HCT116 (cell line): ENCODE results near the gene XIAP. TPM values are rescaled to one million over a fixed set of nuclear protein-coding genes. Genes with fewer than 3 reads are reported as not detected.

Source experiments
- ATAC-seq: fragments of 200-7000 bp; cut with Tn5 transposase; 2 replicates; pipeline ENCODE4 v1.9.1; 2020; ENCODE audit warnings: mild to moderate bottlenecking, moderate library complexity
- BruUV-seq: library from RNA; stranded (reverse); fragments of 400-500 nt; replicated peaks from 2 replicates; lab custom pipeline; 2021; lab: Mats Ljungman, UMichigan
- CTCF ChIA-PET: fragments of 300-600 bp; sonication (Branson Sonifier 250); formaldehyde crosslinking; loops from one replicate; lab custom pipeline; 2021; ENCODE audit warnings: antibody characterized with exemption; lab: Charles Lee
- POLR2A ChIA-PET: fragments of 300-600, 350-600 bp; sonication (Branson Sonifier 250); formaldehyde crosslinking; loops from one replicate; lab custom pipeline; 2021; ENCODE audit warnings: antibody characterized with exemption; lab: Charles Lee
- RAD21 ChIA-PET, 2 experiments: fragments of 300-600 bp; sonication (Branson Sonifier 250); formaldehyde crosslinking; loops; one replicate each; lab custom pipeline; 2023; ENCODE audit warnings: low total read pairs in 2 of 2; ENCODE audit not compliant: uncharacterized antibody in 2 of 2, unreplicated experiment in 2 of 2, low non-redundant PET in 1 of 2; lab: Charles Lee
- DNase-seq: peaks from one replicate; pipeline ENCODE4 v3.0.0-alpha.2; 2010; ENCODE audit warnings: low read depth, low spot score
- H2AFZ ChIP-seq: fragments of 200-600 bp; shearing (Covaris generic), sonication (generic); 2 replicates; pipeline ENCODE4 v1.6.1; 2017; ENCODE audit warnings: low read depth, mixed run types, mixed read lengths, antibody characterized with exemption, low read length; ENCODE audit not compliant: poor library complexity, severe bottlenecking
- H3K27ac ChIP-seq: 2 replicates; pipeline ENCODE4 v1.5.1; 2012; ENCODE audit warnings: low read depth, low read length
- H3K27me3 ChIP-seq: fragments of 200-600 bp; sonication (generic); 2 replicates; pipeline ENCODE4 v1.6.1; 2016; ENCODE audit warnings: mixed run types, low read length, mixed read lengths; ENCODE audit not compliant: insufficient read depth
- H3K36me3 ChIP-seq, 2 experiments: fragments of 200-500 bp in 1 of 2; fragments of 200-600 bp in 1 of 2; sonication (Bioruptor generic) in 1 of 2; sonication (generic) in 1 of 2; 2 replicates each; pipeline versions ENCODE4 v1.5.1 to v1.6.1; 2014 to 2016; ENCODE audit warnings: low read length in 2 of 2, inconsistent platforms in 1 of 2, mixed read lengths in 1 of 2, mixed run types in 1 of 2; ENCODE audit not compliant: insufficient read depth in 2 of 2, control insufficient read depth in 1 of 2
- H3K4me1 ChIP-seq, 2 experiments: fragments of 200-600 bp in 1 of 2; sonication (generic) in 1 of 2; 2 replicates each; pipeline versions ENCODE4 v1.5.1 to v1.6.1; 2012 to 2017; ENCODE audit warnings: low read length in 2 of 2, inconsistent platforms in 1 of 2, mild to moderate bottlenecking in 1 of 2, mixed read lengths in 1 of 2, mixed run types in 1 of 2, moderate library complexity in 1 of 2; ENCODE audit not compliant: insufficient read depth in 2 of 2, control insufficient read depth in 1 of 2
- H3K4me2 ChIP-seq: fragments of 200-600 bp; sonication (generic); 2 replicates; pipeline ENCODE4 v1.6.1; 2017; ENCODE audit warnings: mixed run types, low read length, mixed read lengths
- H3K4me3 ChIP-seq, 2 experiments: fragments of 200-600 bp in 1 of 2; sonication (generic) in 1 of 2; replicated peaks in 1 of 2; 2 replicates each; pipeline ENCODE4 v1.5.1; 2011 to 2016; ENCODE audit warnings: low read length in 2 of 2, control low read depth in 1 of 2, low read depth in 1 of 2, mild to moderate bottlenecking in 1 of 2, mixed read lengths in 1 of 2, mixed run types in 1 of 2
- H3K79me2 ChIP-seq: fragments of 200-600 bp; sonication (generic); 2 replicates; pipeline ENCODE4 v1.6.1; 2017; ENCODE audit warnings: mild to moderate bottlenecking, mixed run types, low read length, moderate library complexity, mixed read lengths; ENCODE audit not compliant: insufficient read depth
- H3K9ac ChIP-seq: fragments of 200-600 bp; sonication (generic); 2 replicates; pipeline ENCODE4 v1.6.1; 2016; ENCODE audit warnings: low read length, mixed read lengths
- H3K9me2 ChIP-seq: fragments of 200-600 bp; sonication (generic), shearing (Covaris generic); 2 replicates; pipeline ENCODE4 v1.6.1; 2017; ENCODE audit warnings: mixed run types, mild to moderate bottlenecking, moderate library complexity; ENCODE audit not compliant: insufficient read depth
- H3K9me3 ChIP-seq, 2 experiments: fragments of 200-500 bp in 1 of 2; fragments of 200-600 bp in 1 of 2; sonication (Bioruptor generic) in 1 of 2; sonication (generic) in 1 of 2; 2 replicates each; pipeline ENCODE4 v1.6.1; 2014 to 2017; ENCODE audit warnings: low read length in 2 of 2, mixed read lengths in 2 of 2, inconsistent platforms in 1 of 2, low read depth in 1 of 2, mild to moderate bottlenecking in 1 of 2, mixed run types in 1 of 2, moderate library complexity in 1 of 2; ENCODE audit not compliant: control insufficient read depth in 1 of 2, insufficient read depth in 1 of 2
- H4K20me1 ChIP-seq: fragments of 200-600 bp; sonication (generic), shearing (Covaris generic); 2 replicates; pipeline ENCODE4 v1.6.1; 2017; ENCODE audit warnings: mixed run types, mild to moderate bottlenecking, moderate library complexity; ENCODE audit not compliant: insufficient read depth
- JUND ChIP-seq: IDR thresholded peaks from 2 replicates; pipeline ENCODE4 v1.6.1; 2012
- POLR2A ChIP-seq: IDR thresholded peaks from 2 replicates; pipeline ENCODE4 v1.7.0; 2011; ENCODE audit warnings: borderline replicate concordance; ENCODE audit not compliant: insufficient read depth, insufficient read length; ENCODE audit errors: extremely low read depth
- POLR2AphosphoS5 ChIP-seq: IDR thresholded peaks from 2 replicates; pipeline ENCODE4 v1.6.1; 2011; ENCODE audit warnings: mild to moderate bottlenecking, low read depth, low read length, moderate library complexity
- SP1 ChIP-seq: IDR thresholded peaks from 2 replicates; pipeline ENCODE4 v1.6.1; 2012; ENCODE audit warnings: low read depth
- TCF7L2 ChIP-seq: IDR thresholded peaks from 2 replicates; pipeline ENCODE4 v1.7.0; 2011; ENCODE audit warnings: borderline replicate concordance, inconsistent platforms; ENCODE audit not compliant: insufficient read depth, insufficient read length; ENCODE audit errors: extremely low read depth
- YY1 ChIP-seq: IDR thresholded peaks from 2 replicates; pipeline ENCODE4 v1.6.1; 2011; ENCODE audit warnings: low read length, low read depth, moderate library complexity, mild to moderate bottlenecking; ENCODE audit not compliant: insufficient replicate concordance; ENCODE audit errors: extremely low read depth
- ZFX ChIP-seq: fragments of 450-650 bp; IDR thresholded peaks from 2 replicates; pipeline ENCODE4 v1.6.1; 2017
- intact Hi-C: fragments of 100-400 bp; cut with micrococcal nuclease; formaldehyde crosslinking; loops from 2 replicates; pipeline ENCODE4 v1.10.0; 2022
- total RNA-seq: library from RNA; stranded (reverse); gene quantifications from one replicate; pipeline ENCODE4 v1.2.1, GENCODE V29; 2021; ENCODE audit not compliant: unreplicated experiment
- TF ChIP-seq, protein P1 (sequence below): IDR thresholded peaks from 2 replicates; pipeline ENCODE4 v1.6.1; 2012

The XIAP gene
- total RNA-seq, 1 experiment from 2014 or later, result 41.0 TPM

- Histone ChIP-seq H3K9me2 (no peaks in the 10 kb centered on the region), H3K4me1 (peaks cover 9 to 22% of the 10 kb centered on the region in 2 experiments), H3K36me3 (no peaks in the 10 kb centered on the region), H3K27me3 (no peaks in the 10 kb centered on the region), H4K20me1 (no peaks in the 10 kb centered on the region), H3K27ac (peak overlapping the region; percentile 90), H3K9me3 (no peaks in the 10 kb centered on the region), H3K9ac (peak overlapping the region; percentile 95), H3K79me2 (peaks cover 41% of the 10 kb centered on the region), H3K4me3 (peak overlapping the region; percentile 70 to 78), H3K4me2 (peak overlapping the region; percentile 87), H2AFZ (no peak overlapping the region)
- ChIA-PET POLR2A (interaction anchor here (0.6 kb wide), 1 partner anchor 487 kb away, joined by 3 read pairs; no protein-coding TSS in a partner anchor), CTCF (interaction anchor here (0.7 to 1.2 kb wide), 2 partner anchors 15 to 836 kb away, joined by 3 to 5 read pairs; no protein-coding TSS in a partner anchor), RAD21 (no interaction called here)
- intact Hi-C loops, result loop anchor here (5.0 kb wide), 1 partner anchor 129 kb away; no protein-coding TSS in a partner anchor
- DNase-seq (no peak), ATAC-seq (no peak)
- BruUV-seq, result TSS peak; percentile 53
- TF ChIP-seq SP1 (no peak), POLR2A (peak; percentile 22), JUND (no peak)
These were observed 101.1 kb downstream of the XIAP start for GRCh38 chrX:123960956-123961267.

- ChIA-PET POLR2A (interaction anchor here (0.7 kb wide), 1 partner anchor 369 kb away, joined by 3 read pairs; no protein-coding TSS in a partner anchor), CTCF (interaction anchor here (1.0 to 1.2 kb wide), 2 partner anchors 15 kb away, joined by 4 to 5 read pairs; no protein-coding TSS in a partner anchor), RAD21 (no interaction called here)
- Histone ChIP-seq H3K4me2 (peak within 1 kb of the TSS; percentile 87), H3K9me3 (no peaks in the 10 kb centered on the region), H3K4me1 (peaks cover 9 to 22% of the 10 kb centered on the region in 2 experiments), H3K9ac (peak within 1 kb of the TSS; percentile 95), H3K36me3 (no peaks in the 10 kb centered on the region), H3K79me2 (peaks cover 47% of the 10 kb centered on the region), H3K4me3 (peak within 1 kb of the TSS; percentile 70 to 78), H3K27me3 (no peaks in the 10 kb centered on the region), H4K20me1 (no peaks in the 10 kb centered on the region), H2AFZ (no peak within 1 kb of the TSS), H3K9me2 (no peaks in the 10 kb centered on the region), H3K27ac (peak within 1 kb of the TSS; percentile 90)
- peak; percentile 58 for ATAC-seq
- BruUV-seq, result no TSS peak
- TF ChIP-seq TCF7L2, result no peak
- TF ChIP-seq ZFX, result no peak
- TF ChIP-seq YY1, result peak; percentile 88
- peak; percentile 61 for TF ChIP-seq POLR2AphosphoS5
- TF ChIP-seq, protein P1, sequence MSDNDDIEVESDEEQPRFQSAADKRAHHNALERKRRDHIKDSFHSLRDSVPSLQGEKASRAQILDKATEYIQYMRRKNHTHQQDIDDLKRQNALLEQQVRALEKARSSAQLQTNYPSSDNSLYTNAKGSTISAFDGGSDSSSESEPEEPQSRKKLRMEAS, result no peak
- intact Hi-C loops, result loop anchor here (5.0 kb wide), 1 partner anchor 129 kb away; no protein-coding TSS in a partner anchor
- DNase-seq, result peak; percentile 73
These were observed 101.6 kb downstream of the XIAP start, which contains the start of gene STAG2 for GRCh38 chrX:123961268-123962005. TSS of gene STAG2 (plus strand) at chrX:123961706. CDS start at chrX:124022628, 60,922 bp downstream.
